ENCODE data around the gene PRKACA.

PRKACA gene

DNA sequence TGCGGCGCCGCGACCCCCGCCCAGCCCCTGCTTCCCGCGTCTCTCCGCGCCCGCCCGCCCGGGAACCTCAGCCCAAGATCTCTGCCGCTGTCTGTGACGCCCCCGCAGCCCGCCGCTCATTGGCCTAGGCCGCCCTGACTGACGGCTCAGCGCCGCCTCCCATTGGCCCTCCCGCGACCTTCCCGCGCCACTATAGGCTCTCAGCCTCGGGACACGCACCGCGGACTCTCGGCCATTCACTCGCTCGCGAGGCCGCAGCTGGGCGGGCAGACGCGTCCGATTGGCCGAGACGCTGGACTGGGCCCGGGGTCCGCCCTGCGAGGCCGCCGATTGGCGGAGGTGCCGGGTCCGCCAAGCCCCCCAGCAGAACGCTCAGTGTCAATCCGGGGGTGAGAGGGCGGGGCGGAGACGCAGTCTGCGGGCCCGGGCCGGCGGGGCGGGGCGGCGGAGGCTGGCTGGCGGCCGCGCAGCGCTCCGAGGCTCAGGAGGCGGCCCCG, at the start of gene PRKACA:
Gene PRKACA, minus strand, starts transcription at position 95 of the 497 bp plus-strand sequence. CDS start 215 bp downstream, outside the sequence.
- DNase-seq: peak; percentile 96
- in situ Hi-C loops (cut with HindIII; ENCODE audit: low pct_ligation_motif_present, low pct_unique_long_range_greater_than_20kb, low sequenced_read_pairs): no loop called here

DNA sequence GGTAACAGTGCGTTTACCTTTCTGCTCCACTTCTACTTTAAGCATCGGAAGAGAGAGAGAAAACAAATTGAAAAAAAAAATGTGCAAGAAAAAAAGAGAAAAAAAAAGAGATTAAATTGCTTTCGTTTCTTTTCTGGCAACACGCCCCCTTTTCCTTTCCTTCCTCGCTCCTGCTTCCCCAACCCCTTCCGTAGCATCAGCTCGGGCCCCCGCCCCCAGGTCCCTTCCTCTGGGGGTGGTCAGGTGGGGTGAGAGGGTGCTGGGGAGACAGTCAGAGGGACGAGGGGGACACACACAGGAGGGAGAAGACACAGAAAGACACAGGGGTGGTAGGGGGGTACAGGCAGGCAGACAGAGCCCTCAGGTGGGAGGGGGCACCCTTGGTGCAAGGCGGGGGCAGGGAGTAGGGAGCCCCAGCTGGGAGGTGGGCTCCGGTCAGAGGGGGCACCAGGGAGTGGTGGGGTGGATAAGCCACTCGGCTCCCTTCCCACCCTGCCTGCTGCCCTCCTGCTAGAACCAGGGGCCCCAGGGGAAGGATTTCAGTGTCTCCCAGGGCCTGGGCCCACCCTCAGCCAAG, 49.5 kb upstream of the PRKACA start:
- DNase-seq: no peak
- in situ Hi-C loops (cut with HindIII; ENCODE audit: low pct_ligation_motif_present, low pct_unique_long_range_greater_than_20kb, low sequenced_read_pairs): no loop called here

DNA sequence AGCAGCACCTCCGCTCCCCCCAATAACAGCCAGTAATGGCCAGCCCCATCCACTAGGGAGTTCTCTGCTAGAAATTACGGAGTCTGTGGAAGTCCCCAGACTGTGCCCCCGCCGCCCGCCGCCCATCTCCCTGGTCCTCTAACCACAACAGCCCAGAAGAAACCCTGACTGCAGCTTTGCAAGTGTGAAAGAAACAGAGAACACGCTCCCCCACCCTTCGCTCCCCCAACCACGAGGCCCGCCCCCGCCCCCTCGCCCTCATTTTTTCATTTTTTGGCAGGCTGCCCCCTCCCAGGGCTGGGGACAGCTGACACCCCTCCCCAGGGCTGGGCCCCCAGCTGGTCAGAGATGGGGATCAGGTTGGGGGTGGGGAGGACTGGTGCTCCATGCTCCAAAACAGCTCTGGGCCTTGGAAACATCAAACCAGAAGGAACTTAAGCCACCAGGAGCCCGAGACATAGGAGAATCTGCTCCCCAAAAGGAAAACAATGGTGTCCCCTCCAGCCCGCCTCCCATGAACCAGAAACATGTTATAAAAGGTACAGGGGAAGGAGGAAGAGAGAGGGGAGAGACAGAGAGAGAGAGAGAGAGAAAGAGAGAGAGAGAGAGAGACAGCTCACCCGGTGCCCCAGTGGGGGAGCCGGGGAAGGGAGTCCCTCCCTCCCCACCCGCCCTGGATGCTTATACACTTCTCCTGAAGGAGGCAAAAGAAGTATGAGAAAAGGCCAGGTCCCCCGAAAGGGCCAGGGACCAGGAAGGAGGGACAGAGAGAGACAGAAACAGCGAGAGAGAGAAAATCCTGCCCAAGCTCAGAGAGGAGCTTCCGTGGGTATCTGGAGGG, 48.6 kb upstream of the PRKACA start:
- in situ Hi-C loops (cut with HindIII; ENCODE audit: low pct_ligation_motif_present, low pct_unique_long_range_greater_than_20kb, low sequenced_read_pairs): no loop called here
- no peak for DNase-seq

DNA sequence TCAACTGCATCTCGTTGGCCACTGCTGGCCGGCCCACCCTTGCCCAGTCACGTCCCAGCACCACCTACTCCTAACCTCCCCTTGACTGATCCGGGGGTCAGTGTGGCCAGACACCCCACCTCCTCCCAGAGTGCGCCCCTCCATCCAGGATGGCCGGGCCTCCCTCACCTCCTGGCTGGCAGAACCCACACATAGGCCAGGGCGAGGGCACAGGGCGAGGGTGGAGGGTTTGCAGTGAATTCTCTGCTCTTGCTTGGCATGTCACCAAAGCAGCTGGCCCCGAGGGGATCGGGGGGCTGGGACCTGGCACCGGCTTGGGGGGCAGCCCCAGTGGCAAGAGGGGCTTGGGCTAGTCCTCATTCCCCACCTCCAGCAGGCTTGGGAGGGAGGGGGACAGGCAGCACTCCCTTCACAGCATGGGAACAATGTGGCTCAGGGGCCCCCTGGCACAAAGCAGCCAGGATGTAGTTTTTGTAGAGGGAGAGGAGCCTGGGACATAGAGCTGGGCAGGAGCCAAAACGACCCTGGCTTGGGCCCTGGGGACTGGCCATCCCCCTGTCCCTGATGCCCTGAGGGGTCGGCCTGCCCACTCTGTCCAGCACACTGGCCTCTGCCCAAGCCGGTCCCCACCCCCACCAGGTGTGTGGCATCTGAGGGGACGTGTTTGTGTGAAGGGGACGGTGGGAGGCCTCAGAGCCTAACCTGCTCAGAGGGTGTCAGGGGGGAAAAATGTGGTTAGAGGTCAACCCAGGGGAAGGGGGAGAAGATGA, 47.3 kb upstream of the PRKACA start:
- in situ Hi-C loops (cut with HindIII; ENCODE audit: low pct_ligation_motif_present, low pct_unique_long_range_greater_than_20kb, low sequenced_read_pairs): no loop called here
- no peak for DNase-seq

DNA sequence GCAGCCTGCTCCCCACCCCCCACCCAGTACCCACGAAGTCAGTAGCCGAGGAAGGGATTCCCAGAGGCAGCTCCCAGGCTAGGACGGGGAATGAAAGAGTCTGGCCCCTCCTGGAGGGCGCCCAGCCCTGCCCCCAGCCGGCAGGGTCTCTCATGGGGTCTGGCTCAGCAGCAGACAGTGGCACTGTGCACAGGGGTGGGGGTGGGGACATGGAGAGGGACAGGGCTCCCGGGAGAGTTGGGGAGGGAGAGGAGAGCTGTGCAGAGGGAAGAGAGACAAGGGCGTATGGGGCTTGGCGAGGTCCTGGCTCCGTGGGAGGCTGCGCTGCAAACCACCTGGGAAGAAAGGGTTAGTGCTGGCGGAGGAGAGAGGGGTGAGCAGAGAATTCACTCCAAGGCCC, 46.5 kb upstream of the PRKACA start:
- DNase-seq: no peak
- in situ Hi-C loops (cut with HindIII; ENCODE audit: low pct_ligation_motif_present, low pct_unique_long_range_greater_than_20kb, low sequenced_read_pairs): no loop called here

DNA sequence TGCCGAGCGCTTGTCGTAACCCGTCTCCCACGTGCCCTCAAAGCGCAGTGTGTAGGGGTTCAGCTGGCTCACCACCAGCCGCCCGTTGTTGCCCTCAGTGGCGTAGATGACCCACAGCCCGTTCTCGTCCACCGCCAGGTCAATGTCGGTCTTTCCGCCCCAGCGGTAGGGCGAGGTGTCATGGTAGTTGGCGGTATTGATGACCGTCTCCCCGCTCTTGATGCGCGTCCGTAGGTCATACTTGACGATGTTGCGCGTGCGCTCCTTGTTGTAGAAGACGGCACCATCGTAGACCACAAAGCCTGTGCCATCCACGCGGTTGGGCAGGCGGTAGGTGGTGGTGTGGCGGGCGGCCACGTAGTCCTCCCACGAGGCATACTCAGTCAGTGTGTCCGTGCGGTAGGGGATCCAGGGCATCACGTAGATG, 45.3 kb upstream of the PRKACA start:
- DNase-seq: no peak
- in situ Hi-C loops (cut with HindIII; ENCODE audit: low pct_ligation_motif_present, low pct_unique_long_range_greater_than_20kb, low sequenced_read_pairs): no loop called here

DNA sequence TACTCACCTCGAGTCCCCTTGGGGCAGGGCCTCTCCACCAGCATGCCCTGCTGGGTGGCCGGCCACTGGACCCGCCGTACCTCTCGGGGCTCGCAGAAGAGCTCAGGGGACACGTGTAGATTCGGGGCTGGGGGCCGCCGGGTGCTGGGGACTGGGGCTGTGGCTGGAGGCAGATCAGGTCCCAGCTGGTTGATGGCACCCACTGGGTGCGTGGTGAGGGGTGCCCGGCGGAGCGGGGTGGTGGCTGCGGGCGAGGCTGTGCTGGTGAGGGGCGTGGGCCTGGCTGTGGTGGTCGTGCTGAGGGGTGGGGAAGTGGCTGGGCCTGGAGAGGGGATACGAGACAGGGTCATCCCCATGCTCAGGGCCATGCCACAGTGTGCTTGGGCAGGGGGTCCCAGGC, 43.7 kb upstream of the PRKACA start:
- in situ Hi-C loops (cut with HindIII; ENCODE audit: low pct_ligation_motif_present, low pct_unique_long_range_greater_than_20kb, low sequenced_read_pairs): no loop called here
- no peak for DNase-seq

DNA sequence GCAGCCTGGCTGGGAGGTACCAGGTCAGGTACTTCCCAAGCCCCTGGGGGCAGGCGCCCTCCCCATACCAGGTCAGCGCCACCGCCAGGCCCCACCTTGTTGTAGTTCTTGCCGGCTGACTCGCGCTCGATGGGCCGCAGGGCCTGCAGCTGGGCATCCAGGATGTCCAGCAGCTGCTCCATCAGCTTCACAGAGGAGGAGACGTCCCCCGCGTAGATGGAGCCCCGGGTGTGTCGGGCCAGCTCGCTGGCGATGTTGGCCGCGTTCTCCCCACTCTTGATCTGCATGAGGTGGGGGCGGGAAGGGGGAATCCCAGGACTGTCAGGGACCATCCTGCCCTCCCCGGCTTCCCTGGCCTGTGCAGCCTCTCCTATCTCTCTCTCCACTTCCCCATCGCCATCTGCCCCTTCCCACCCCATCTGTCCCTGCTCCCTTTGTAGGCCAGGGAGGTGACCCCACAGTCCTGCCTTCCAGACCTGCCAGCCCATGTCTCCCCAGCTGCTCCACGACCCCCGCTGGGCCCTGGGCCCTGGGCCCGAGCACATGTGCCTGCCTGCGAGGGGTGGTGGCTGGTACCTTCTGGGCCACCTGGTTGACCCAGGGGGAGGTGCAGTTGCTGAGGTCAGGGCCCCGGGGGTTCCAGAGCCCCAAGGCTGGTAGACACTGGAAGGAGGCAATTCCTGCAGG, 42.6 kb upstream of the PRKACA start:
- in situ Hi-C loops (cut with HindIII; ENCODE audit: low pct_ligation_motif_present, low pct_unique_long_range_greater_than_20kb, low sequenced_read_pairs): no loop called here
- DNase-seq: no peak

DNA sequence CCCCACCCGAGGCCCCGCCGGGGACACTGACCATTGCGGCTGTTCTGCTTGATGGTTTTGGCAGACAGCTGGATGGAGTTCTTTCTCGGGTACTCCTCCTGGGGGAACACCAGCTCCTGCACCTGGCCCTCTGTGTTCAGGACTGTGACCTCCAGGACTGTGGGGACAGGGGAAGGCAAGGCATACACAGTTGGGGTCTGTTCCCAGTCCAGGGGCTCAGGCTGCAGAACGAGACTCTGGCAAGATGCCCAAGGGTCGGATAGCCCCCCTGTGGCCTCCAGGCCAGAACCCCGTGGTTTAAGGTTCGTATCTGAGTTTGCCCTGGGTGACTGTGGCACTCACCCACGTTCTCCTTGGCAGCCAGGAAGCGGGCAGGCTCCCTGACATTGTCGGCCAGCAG, 41.5 kb upstream of the PRKACA start:
- in situ Hi-C loops (cut with HindIII; ENCODE audit: low pct_ligation_motif_present, low pct_unique_long_range_greater_than_20kb, low sequenced_read_pairs): no loop called here
- no peak for DNase-seq

DNA sequence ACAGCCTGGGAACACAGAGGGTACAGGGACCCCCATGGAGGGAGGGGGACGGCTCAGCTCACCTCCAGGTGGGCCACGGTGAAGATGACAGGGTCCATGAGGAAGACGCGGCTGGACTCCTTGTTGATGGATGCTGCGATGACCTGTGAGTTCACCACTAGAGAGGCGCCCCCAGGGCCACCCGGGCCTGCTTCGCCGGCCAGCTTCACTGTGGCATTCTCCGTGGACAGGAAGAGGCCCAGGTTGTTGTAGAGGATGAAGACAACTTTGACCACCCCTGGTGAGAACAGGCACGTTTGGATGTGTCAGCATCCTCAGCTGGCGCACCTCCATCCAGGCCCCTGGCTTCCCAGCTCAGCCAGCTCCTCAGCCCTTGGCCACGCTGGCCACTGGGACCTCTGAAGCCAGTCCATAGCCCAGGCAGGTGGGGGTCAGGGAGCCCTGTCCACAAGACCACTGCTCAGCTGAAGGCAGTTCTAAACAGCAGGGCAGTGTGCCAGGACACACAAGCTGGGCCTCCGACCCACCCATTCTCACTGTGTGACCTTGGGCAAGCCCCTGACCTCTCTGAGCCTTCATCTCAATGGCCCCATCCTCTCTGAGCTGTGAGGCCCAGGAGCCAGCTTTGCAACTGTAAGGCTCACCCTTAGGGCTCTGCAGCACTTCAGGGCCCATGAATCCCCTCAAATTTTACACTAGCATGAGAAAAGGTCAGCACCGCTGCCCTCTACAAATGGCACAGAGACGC, 40.9 kb upstream of the PRKACA start:
- no peak for DNase-seq
- in situ Hi-C loops (cut with HindIII; ENCODE audit: low pct_ligation_motif_present, low pct_unique_long_range_greater_than_20kb, low sequenced_read_pairs): no loop called here

DNA sequence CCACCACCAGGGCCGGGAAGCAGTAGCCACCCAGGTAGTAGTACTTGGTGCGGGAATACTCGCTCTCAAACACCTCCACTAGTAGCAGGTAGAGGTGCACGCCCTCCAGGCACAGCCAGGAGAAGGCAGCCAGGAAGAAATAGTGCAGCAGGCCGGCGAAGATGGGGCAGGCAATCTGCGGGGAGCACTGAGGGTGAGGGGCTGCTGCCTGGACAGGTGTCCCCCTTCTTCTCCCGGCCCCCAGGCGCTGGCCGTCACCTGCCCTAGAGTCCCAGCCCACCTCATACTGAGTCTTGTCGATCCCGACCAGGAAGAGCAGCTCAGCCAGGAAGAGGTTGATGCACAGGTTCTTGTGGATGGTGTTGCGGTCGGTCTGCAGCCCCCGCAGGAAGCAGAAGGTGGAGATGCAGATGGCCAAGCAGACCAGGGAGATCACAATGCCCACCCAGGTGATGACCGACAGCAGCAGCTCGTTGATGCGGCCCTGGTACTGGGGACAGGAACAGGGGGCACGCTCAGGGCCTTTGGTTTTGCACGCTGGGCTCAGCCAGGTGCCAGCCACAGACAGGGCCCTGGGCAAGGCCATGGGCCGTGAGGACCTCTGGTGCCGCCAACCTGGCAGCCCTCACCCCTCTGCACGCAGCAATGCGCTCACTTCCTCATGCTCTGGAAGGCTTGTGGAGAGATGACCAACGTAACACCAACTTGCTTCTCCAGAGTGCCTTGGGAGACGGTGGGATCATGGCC, 39.6 kb upstream of the PRKACA start:
- DNase-seq: no peak
- in situ Hi-C loops (cut with HindIII; ENCODE audit: low pct_ligation_motif_present, low pct_unique_long_range_greater_than_20kb, low sequenced_read_pairs): no loop called here

DNA sequence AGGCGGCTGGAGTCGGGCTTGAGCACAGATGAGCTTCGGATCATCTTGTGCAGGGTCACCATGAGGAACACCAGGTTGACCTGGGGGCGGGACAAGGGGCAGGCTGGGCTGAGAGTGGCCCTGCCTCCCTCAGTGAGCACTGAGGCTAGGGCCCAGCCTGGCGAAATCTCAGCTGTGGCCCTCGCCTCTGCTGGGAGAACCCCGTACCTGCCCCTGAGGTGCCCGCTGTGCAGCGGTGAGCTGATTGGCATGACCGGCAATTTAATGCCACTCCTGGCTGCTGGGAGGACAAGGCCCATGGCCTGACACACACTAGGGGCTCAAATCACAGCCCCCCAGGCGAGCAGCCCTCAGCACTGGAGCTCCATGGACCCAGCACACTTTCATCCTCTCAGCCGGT, 38.6 kb upstream of the PRKACA start:
- no peak for DNase-seq
- in situ Hi-C loops (cut with HindIII; ENCODE audit: low pct_ligation_motif_present, low pct_unique_long_range_greater_than_20kb, low sequenced_read_pairs): no loop called here

DNA sequence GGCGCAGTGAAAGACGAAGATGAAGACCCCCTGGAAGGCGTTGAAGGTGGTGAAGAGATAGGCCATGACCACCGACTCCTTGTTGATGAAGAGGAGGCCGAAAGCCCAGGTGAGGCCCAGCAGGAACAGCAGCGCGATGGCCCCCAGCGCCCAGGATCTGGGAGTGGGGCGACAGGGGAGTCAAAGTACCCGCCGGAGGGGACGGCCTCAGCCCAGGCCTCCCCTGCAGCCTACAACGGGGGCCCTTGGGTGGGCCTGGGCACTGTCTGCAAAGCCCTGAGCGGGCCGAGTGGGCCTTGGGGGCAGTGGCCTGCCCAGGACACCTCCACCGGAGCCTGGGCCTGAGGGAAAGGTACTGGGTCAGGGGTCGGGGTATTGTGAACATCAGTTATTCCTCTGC, 37.8 kb upstream of the PRKACA start:
- DNase-seq: no peak
- in situ Hi-C loops (cut with HindIII; ENCODE audit: low pct_ligation_motif_present, low pct_unique_long_range_greater_than_20kb, low sequenced_read_pairs): no loop called here

DNA sequence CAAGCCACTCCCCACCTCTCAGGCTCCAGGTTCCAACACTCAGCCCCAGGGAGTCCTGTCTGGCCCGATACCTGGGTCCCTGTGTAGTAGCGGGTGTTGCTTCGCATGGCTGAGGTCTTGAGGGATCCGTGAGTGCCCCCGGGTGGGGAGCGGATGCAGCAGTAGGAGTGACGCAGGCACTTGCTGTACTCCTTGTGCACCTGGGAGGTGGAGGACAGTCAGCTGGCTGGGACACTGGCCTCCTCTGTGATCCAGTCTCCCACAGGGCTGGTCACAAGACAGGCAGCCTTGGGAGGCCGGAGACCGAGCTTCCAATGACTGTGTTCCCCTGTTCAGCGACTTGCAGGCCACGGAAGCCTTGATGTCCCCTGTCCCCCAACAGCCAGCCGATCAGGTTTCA, 35.2 kb upstream of the PRKACA start:
- in situ Hi-C loops (cut with HindIII; ENCODE audit: low pct_ligation_motif_present, low pct_unique_long_range_greater_than_20kb, low sequenced_read_pairs): no loop called here
- DNase-seq: no peak

DNA sequence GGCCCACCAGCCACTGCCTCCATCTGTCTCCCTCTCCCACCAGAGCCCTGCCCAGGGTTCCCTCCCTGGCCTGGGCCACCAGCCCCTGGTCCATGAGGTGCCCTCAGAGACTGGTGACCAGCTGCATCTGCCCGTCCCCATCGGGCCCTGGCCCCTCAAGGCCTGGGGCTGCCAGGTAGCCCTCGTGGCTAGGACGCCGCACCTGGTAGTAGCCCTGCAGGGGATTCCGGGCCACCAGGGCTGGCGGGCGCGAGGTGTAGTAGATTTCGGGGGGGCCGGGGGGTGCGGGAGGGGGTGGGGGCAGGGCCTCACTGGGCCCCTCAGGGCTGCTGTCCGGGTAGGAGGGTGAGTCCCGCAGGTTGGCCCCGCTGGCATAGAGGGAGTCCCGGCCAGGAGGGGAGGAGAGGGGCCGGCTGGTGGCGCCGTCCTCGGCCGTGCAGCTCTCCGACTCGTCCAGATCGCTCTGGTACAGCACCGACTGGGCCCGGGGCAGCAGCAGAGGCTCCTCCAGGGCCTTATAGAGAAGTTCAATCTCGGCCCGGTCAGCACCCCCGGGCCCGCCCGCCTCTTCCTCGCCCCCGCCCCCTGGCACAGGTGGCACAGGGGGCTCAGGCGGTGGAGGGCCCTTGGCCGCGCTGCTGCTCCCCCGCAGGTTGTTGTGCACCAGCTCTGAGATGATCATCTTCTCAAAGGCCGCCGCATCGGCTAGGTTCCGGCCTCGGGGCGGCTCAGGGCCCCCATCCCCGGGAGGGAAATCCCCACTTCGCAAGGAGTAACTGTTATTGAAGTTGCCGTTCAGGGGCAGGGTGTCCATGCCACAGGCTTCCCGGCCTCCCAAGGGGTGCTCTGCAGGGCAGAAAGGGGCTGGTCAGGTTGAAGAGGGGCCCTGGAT, 33.5 kb upstream of the PRKACA start:
- in situ Hi-C loops (cut with HindIII; ENCODE audit: low pct_ligation_motif_present, low pct_unique_long_range_greater_than_20kb, low sequenced_read_pairs): no loop called here
- no peak for DNase-seq

DNA sequence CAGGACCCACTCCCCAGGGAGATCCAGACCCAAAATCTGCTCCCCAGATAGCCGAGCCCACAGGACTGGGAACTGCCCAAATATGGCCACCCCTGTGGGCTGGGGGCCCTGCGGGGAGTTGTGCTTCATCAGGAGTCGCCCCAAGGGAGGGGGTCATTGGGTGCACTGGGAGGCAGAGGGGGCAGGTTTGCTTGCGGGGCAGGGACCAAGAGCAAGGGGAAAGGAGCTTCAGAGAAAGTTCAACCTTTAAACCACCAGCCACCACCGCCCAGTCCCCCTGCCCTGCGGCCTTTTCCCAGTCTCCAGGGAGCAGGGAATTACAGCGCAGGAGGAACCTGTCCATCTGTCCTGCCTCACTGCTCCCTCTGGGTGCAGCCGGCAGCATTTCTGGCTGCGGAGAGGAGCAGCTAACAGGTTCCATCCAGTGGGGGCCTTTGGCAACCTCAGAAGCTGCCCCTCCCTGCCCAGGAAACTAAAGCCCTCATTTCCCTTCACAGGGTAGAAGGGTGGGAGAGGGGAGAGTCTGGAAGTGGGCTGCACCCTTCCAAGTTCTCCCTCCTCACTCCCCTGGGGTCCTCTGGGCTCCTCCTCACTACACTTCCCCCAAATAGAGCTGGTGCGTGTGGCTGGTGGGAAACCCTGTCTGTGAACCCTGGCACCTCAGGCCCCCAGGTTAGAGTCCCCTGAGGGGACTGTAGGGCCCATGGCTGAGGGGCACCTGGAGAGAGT, 32.6 kb upstream of the PRKACA start:
- DNase-seq: no peak
- in situ Hi-C loops (cut with HindIII; ENCODE audit: low pct_ligation_motif_present, low pct_unique_long_range_greater_than_20kb, low sequenced_read_pairs): no loop called here

All from ACHN (cell line).